Subcutaneous abdominal adipose tissue (tissue), 5 donors: ENCODE data around the gene GPR3.
"Not testable (repeated sequence)": the region's sequence is repeated elsewhere in the genome, so short reads cannot be mapped to it uniquely, and the experiment has no call there.

Source experiments
- H3K27ac ChIP-seq: one replicate; pipeline ENCODE4 v1.7.0; 2013; ENCODE audit warnings: low read depth, mild to moderate bottlenecking, inconsistent platforms, low read length, moderate library complexity
- H3K27me3 ChIP-seq, 5 donors: one replicate each; pipeline ENCODE4 v1.7.0; 2013; ENCODE audit warnings: low read length in 5 of 5, inconsistent platforms in 1 of 5; ENCODE audit not compliant: control insufficient read depth in 5 of 5, insufficient read depth in 4 of 5
- H3K36me3 ChIP-seq, 5 donors: one replicate each; pipeline ENCODE4 v1.7.0; 2013; ENCODE audit warnings: low read length in 5 of 5; ENCODE audit not compliant: control insufficient read depth in 5 of 5, insufficient read depth in 5 of 5
- H3K4me1 ChIP-seq, 5 donors: one replicate each; pipeline ENCODE4 v1.7.0; 2013; ENCODE audit warnings: low read length in 5 of 5, mild to moderate bottlenecking in 3 of 5, moderate library complexity in 1 of 5; ENCODE audit not compliant: control insufficient read depth in 5 of 5, insufficient read depth in 5 of 5
- H3K4me3 ChIP-seq, 5 donors: one replicate each; pipeline ENCODE4 v1.7.0; 2013; ENCODE audit warnings: low read length in 5 of 5, low read depth in 1 of 5
- H3K9ac ChIP-seq, 5 donors: one replicate each; pipeline ENCODE4 v1.7.0; 2013; ENCODE audit warnings: low read length in 5 of 5, mild to moderate bottlenecking in 4 of 5, moderate library complexity in 3 of 5
- H3K9me3 ChIP-seq, 5 donors: one replicate each; pipeline ENCODE4 v1.7.0; 2013; ENCODE audit warnings: low read length in 5 of 5; ENCODE audit not compliant: control insufficient read depth in 5 of 5
- donor health status: healthy.
- donor health status: healthy.
- donor health status: healthy.
- donor health status: healthy.
- donor health status: healthy.

The GPR3 gene

DNA sequence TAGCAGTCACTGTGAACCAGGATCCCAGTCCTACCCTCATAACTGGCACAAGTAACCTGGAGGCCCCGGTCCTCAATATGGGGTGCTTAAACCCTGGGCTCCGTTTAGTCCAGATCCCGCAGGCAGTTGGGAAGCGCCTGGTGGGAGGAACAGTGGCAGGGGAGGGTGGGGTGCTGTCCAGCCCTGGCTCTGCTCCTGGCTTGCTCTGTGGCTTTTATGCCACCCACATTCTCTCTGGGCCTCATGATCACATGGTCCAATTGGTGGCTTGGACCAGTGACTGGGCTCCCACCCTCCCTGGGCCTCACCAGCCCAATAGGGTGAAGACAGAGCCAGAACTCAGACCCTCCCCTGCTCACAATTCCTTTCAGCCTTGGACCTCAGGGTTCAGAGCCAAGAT lies 12.2 kb upstream of the GPR3 start:
- Histone ChIP-seq H3K4me1 (peaks cover 0 to 22% (median 2%) of the 10 kb centered on the region in 5 donors), H3K4me3 (no peak overlapping the region), H3K27ac (no peak overlapping the region), H3K36me3 (no peaks in the 10 kb centered on the region), H3K27me3 (peaks cover 0 to 9% (median 0%) of the 10 kb centered on the region in 5 donors), H3K9ac (no peak overlapping the region), H3K9me3 (no peaks in the 10 kb centered on the region)

DNA sequence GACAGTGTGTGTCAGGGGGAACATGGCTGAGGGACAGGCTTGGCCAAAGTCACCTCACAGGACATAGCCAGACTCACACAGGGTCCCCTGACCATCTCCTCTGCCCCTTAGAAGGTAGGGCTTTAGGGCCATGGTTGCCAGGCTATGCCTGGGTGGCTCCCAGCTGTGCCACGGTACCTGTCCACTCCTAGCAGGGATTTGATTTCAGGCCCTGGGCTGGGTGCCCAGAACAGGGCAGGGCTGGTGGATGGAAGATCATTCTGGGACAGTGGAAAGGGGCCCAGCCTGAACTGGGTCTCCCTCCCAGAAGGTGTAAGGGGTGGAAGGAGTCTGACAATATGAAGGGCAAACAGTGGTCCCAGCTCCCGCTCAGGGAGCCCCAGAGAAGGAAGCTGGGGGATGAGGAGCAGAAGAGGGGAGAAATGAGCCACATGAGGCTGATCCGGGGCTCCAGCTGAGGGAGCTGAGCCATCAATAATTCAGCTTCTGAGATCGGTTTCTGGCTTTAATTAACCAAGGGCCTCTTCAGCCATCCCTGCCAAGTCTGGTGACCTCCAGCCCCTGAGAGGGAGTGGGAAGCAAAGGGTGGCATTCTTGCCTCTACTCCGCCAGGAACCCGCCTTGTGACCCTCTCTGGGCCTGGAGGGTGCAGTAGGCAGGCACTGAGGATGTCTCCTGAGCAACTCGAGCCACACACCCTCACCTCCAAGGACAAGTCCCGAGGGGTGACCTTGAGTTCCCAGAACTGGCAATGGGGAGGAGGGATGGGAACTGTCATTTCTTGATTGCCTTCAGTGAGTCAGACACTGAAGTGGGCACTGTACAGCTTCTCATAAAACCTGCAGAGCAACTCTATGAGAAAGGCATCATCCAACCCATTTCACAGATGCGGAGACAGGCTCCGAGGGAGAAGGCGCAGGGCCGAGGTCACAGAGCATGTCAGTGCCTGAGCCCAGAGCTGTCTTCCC lies 11.4 kb upstream of the GPR3 start:
- H3K9ac ChIP-seq, result peak overlapping the region in 1 of 5 donors; percentile 16
- H3K27me3 ChIP-seq, result peaks cover 0 to 9% (median 0%) of the 10 kb centered on the region in 5 donors
- no peaks in the 10 kb centered on the region for H3K36me3 ChIP-seq
- no peak overlapping the region for H3K27ac ChIP-seq
- H3K4me1 ChIP-seq, result peaks cover 0 to 14% (median 0%) of the 10 kb centered on the region in 5 donors
- H3K4me3 ChIP-seq, result no peak overlapping the region
- no peaks in the 10 kb centered on the region for H3K9me3 ChIP-seq

DNA sequence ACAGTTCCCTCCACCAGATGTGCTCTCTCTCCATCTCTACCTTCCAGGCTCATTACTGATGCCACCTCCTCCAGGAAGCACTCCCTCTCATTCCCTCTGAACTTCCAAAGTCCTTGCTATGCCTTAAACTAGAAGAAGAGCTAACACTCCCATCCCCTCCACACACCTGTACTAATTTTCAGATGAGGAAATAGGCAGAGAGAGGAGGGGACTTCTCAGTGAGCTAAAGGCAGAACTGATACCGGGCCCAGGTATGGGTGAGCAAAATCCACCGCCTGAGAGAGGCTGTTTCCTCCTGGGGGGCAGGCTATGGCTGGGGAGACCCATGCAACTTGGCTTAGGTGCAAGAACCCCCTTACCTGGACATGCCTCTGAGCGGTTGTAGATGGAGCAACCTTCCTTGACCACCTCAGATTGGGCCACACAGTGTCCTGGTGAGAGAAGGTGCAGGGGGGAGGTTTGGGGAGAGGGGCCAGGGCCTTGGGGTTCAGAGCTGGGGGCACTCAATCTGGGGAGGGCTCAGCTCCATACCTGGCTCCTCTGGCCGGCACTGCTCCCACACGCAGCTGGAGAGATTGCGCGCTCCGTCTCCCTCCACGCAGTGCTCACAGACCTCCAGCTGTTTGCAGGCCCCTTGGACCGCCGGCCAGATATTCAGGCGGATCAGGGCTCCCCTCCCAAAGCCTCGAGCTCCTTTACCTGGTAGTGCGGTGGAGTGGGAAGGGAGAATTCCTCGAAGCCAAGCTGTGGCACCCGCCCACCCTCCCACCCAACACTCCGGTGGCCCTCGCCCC lies 10.3 kb upstream of the GPR3 start:
- Histone ChIP-seq H3K4me1 (peaks cover 0 to 8% (median 0%) of the 10 kb centered on the region in 5 donors), H3K9ac (no peak overlapping the region), H3K27ac (no peak overlapping the region), H3K4me3 (no peak overlapping the region), H3K36me3 (no peaks in the 10 kb centered on the region), H3K9me3 (no peaks in the 10 kb centered on the region), H3K27me3 (peaks cover 0 to 9% (median 0%) of the 10 kb centered on the region in 5 donors)

DNA sequence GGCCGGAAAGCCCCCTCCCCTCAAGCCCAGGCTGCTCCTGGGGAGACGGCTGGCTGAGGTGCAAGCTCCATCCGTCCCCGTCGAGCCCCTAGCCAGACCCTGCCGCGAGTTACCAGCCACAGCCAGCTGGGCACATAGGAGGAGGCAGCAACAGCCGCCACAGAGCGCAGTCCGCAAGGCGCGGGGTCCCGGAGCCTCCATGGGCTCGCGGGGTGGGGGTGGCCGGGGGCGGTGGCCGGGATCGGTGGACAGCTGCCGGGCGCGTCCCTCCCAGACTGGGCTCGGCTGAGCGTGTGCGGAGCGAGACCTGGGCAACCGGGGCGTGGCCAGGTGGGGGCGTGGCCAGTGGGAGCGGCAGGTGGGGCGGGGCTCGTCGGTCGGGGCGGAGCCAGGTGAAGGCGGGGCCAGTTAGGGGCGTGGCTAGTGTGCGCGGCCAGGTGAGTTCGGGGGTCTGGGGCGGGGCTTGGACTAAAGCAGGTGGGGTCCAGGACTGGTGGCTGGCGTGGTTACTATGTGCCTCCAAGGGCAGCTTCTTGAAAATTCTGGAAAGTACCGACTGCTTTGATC lies 9.3 kb upstream of the GPR3 start, which contains the start of gene CD164L2:
TSS of gene CD164L2 (minus strand) at position 295 of the 567 bp plus-strand sequence. CDS start at position 201, 94 bp downstream.
- no peak within 1 kb of the TSS for H3K4me3 ChIP-seq
- peaks cover 0 to 9% (median 0%) of the 10 kb centered on the region in 5 donors for H3K27me3 ChIP-seq
- no peaks in the 10 kb centered on the region for H3K36me3 ChIP-seq
- no peak within 1 kb of the TSS for H3K27ac ChIP-seq
- H3K4me1 ChIP-seq, result peaks cover 0 to 3% (median 0%) of the 10 kb centered on the region in 5 donors
- H3K9me3 ChIP-seq, result no peaks in the 10 kb centered on the region
- no peak within 1 kb of the TSS for H3K9ac ChIP-seq

DNA sequence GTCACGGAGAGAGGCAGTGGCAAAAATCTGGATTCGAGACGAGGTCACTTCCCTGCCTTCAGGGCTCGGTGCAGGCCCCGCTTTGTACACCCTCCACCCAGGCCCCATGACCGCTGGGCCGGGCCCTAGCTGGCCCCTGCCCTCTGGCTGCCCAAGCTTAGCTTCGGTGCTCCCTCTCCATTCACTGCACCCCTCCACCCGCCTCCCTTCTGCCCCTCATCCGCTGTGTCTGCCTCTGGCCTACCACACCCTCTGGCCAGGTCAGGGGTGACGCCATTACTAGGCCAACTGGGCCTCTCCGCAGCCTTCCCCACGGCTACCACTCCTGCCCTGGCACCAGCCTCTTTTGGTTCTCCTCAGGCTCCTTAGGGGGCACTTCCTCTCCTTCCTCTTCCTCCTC lies 8.8 kb upstream of the GPR3 start:
- no peak overlapping the region for H3K27ac ChIP-seq
- H3K9ac ChIP-seq, result no peak overlapping the region
- no peaks in the 10 kb centered on the region for H3K36me3 ChIP-seq
- H3K27me3 ChIP-seq, result peaks cover 0 to 9% (median 0%) of the 10 kb centered on the region in 5 donors
- H3K4me3 ChIP-seq, result no peak overlapping the region
- peaks cover 0 to 9% (median 0%) of the 10 kb centered on the region in 5 donors for H3K4me1 ChIP-seq
- H3K9me3 ChIP-seq, result no peaks in the 10 kb centered on the region

DNA sequence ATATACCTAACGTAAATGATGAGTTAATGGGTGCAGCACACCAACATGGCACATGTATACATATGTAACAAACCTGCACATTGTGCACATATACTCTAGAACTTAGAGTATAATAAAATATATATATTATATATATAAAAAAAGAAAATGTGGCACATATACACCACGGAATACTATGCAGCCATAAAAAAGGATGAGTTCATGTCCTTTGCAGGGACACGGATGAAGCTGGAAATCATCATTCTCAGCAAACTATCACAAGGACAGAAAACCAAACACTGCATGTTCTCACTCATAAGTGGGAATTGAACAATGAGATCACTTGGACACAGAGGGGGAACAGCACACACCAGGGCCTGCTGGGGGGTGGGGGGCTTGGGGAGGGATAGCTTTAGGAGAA lies 7.6 kb upstream of the GPR3 start:
- H3K27ac ChIP-seq, H3K27me3 ChIP-seq: not testable (repeated sequence)
- H3K4me1 ChIP-seq, result peaks cover 0 to 14% (median 0%) of the 10 kb centered on the region in 5 donors

DNA sequence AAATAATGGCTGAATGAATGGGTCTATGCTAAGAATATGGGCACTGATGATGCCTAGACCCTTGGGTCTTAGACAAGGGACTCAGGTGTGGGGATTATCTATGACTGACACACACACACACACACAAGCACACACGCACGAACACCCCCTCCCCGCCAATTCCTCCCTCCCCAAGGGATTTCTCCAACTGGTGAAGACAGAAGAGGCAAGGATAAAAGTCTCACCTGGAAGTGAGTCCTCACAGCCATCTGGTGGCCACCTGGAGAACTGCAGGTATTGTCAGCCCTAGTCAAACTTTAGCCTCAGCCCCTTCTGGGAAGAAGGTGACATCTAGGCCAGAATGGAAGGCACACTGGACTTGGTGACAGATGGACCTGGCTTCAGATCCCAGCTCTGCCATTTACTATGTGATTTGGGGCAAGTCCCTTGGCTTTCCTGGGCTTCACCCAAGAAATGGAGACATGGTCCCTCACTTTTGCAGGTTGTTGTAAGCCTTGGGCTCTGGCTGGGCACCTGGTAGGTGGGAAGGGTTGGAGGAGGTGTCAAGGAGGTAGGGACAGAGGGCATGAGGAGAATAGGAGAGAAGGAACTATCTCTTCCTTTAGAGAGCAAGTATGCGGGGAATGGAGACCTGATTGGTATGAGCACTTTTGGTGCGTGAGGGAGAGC lies 4.0 kb upstream of the GPR3 start:
- Histone ChIP-seq H3K27ac (no peak overlapping the region), H3K4me1 (peaks cover 4 to 39% (median 16%) of the 10 kb centered on the region in 5 donors), H3K4me3 (no peak overlapping the region), H3K27me3 (peaks cover 0 to 4% (median 0%) of the 10 kb centered on the region in 5 donors), H3K9ac (peak overlapping the region in 1 of 5 donors; percentile 33), H3K36me3 (no peaks in the 10 kb centered on the region), H3K9me3 (no peaks in the 10 kb centered on the region)

More for the DNA sequence above, 7.6 kb upstream of the GPR3 start:
- H3K36me3 ChIP-seq, H3K4me3 ChIP-seq, H3K9ac ChIP-seq, H3K9me3 ChIP-seq: not testable (repeated sequence)

DNA sequence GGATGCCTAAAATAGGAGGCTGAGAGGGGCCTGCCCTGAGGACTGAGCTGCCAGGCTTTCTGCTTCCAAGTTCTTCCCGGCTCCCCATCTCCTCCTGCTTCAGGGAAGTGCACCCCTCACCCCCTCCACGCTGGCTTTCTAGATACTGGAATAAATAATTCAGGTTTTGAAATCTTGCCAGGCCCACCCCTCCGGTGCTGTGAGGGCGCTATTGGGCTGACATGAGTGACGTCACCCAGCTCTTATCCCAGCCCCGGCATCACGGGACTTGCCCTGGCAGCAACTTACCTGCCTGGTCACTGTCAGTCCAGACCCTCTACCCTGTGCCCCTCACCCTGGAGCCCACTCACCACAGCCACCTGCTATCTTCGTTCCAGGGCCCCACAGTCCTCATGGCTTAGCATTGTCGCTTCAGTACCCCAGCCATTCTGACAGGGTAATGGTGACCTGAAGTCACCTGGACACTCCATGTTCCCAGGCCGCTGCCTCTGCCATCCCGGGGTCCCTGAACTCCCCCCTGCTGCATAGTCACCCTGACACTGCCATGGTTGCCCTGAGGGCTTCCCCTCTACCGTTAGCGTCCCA lies 819 bp upstream of the GPR3 start:
- H3K36me3 ChIP-seq, result no peaks in the 10 kb centered on the region
- no peak overlapping the region for H3K27ac ChIP-seq
- peak overlapping the region; percentile 42 to 61 (median 54) for H3K4me3 ChIP-seq
- peak overlapping the region in 4 of 5 donors; percentile 1 to 58 (median 16) for H3K9ac ChIP-seq
- H3K4me1 ChIP-seq, result peaks cover 4 to 48% (median 20%) of the 10 kb centered on the region in 5 donors
- H3K9me3 ChIP-seq, result no peaks in the 10 kb centered on the region
- peaks cover 0 to 4% (median 0%) of the 10 kb centered on the region in 5 donors for H3K27me3 ChIP-seq
